ENCODE data around the gene HCCS.

Gene HCCS

GRCh38 chrX:11137543-11138139 is 26.5 kb downstream of the HCCS start:
- Histone ChIP-seq H3K79me1 (ENCODE audit: low read length) (no peaks in the 10 kb centered on the region), H3K23ac (ENCODE audit: low read length) (no peak overlapping the region), H3K4me3 (ENCODE audit: low read depth, low read length) (no peak overlapping the region), H4K8ac (ENCODE audit: low read depth, low read length) (no peak overlapping the region), H4K12ac (ENCODE audit: low read depth, low read length) (no peak overlapping the region), H3K9me3 (ENCODE audit: insufficient read depth, low read depth, low read length) (no peaks in the 10 kb centered on the region), H3K9ac (ENCODE audit: low read length) (no peak overlapping the region), H3K4me1 (ENCODE audit: control insufficient read depth in 1 of 2, insufficient read depth in 2 of 2, low read length in 2 of 2) (no peaks in the 10 kb centered on the region), H3K18ac (ENCODE audit: low read length) (no peak overlapping the region), H2AFZ (ENCODE audit: insufficient read depth, low read length, poor library complexity) (no peak overlapping the region), H3K79me2 (ENCODE audit: control insufficient read depth, insufficient read depth, low read length, poor library complexity) (no peaks in the 10 kb centered on the region), H4K91ac (ENCODE audit: low read depth, low read length) (no peak overlapping the region), H2AK5ac (ENCODE audit: low read length) (no peak overlapping the region), H2BK12ac (ENCODE audit: low read length) (no peak overlapping the region), H3K14ac (ENCODE audit: low read length) (no peak overlapping the region), H2BK120ac (ENCODE audit: insufficient read depth, low read length, poor library complexity) (no peak overlapping the region), H3K27ac (ENCODE audit: low read depth, low read length) (no peak overlapping the region), H3K4me2 (ENCODE audit: low read length) (no peak overlapping the region), H3K27me3 (ENCODE audit: insufficient read depth, low read length) (no peaks in the 10 kb centered on the region), H3K36me3 (ENCODE audit: control insufficient read depth in 1 of 2, insufficient read depth in 2 of 2, low read length in 2 of 2) (no peaks in the 10 kb centered on the region), H2BK5ac (ENCODE audit: low read depth, low read length, poor library complexity) (no peak overlapping the region), H3K4ac (ENCODE audit: low read depth, low read length) (no peak overlapping the region)
- peak in 1 of 2 donors; percentile 85 for DNase-seq
- WGBS (ENCODE audit: extremely low coverage, insufficient coverage, insufficient read length), result no CpG with 5 or more reads among the region's 6 CpGs

GRCh38 chrX:11138498-11139390 is 27.6 kb downstream of the HCCS start:
- no peak overlapping the region for H3K4me3 ChIP-seq (ENCODE audit: low read depth, low read length)
- H3K27me3 ChIP-seq (ENCODE audit: insufficient read depth, low read length), result no peaks in the 10 kb centered on the region
- no peak overlapping the region for H3K9ac ChIP-seq (ENCODE audit: low read length)
- H3K4me1 ChIP-seq (ENCODE audit: control insufficient read depth in 1 of 2, insufficient read depth in 2 of 2, low read length in 2 of 2), result no peaks in the 10 kb centered on the region
- no peaks in the 10 kb centered on the region for H3K36me3 ChIP-seq (ENCODE audit: control insufficient read depth in 1 of 2, insufficient read depth in 2 of 2, low read length in 2 of 2)
- no peak overlapping the region for H3K27ac ChIP-seq (ENCODE audit: low read depth, low read length)
- H3K14ac ChIP-seq (ENCODE audit: low read length), result no peak overlapping the region
- no peaks in the 10 kb centered on the region for H3K9me3 ChIP-seq (ENCODE audit: insufficient read depth, low read depth, low read length)
- H4K91ac ChIP-seq (ENCODE audit: low read depth, low read length), result no peak overlapping the region
- no CpG with 5 or more reads among the region's 56 CpGs for WGBS (ENCODE audit: extremely low coverage, insufficient coverage, insufficient read length)
- no peak overlapping the region for H2BK5ac ChIP-seq (ENCODE audit: low read depth, low read length, poor library complexity)
- no peaks in the 10 kb centered on the region for H3K79me2 ChIP-seq (ENCODE audit: control insufficient read depth, insufficient read depth, low read length, poor library complexity)
- no peak for DNase-seq
- no peak overlapping the region for H3K23ac ChIP-seq (ENCODE audit: low read length)
- no peak overlapping the region for H2AFZ ChIP-seq (ENCODE audit: insufficient read depth, low read length, poor library complexity)
- no peak overlapping the region for H2BK12ac ChIP-seq (ENCODE audit: low read length)
- H3K18ac ChIP-seq (ENCODE audit: low read length), result no peak overlapping the region
- no peaks in the 10 kb centered on the region for H3K79me1 ChIP-seq (ENCODE audit: low read length)
- H4K12ac ChIP-seq (ENCODE audit: low read depth, low read length), result no peak overlapping the region
- no peak overlapping the region for H4K8ac ChIP-seq (ENCODE audit: low read depth, low read length)
- H2AK5ac ChIP-seq (ENCODE audit: low read length), result no peak overlapping the region
- no peak overlapping the region for H3K4ac ChIP-seq (ENCODE audit: low read depth, low read length)
- H2BK120ac ChIP-seq (ENCODE audit: insufficient read depth, low read length, poor library complexity), result no peak overlapping the region
- H3K4me2 ChIP-seq (ENCODE audit: low read length), result no peak overlapping the region

GRCh38 chrX:11143931-11144678 is 33.0 kb downstream of the HCCS start:
- no peak overlapping the region for H4K12ac ChIP-seq (ENCODE audit: low read depth, low read length)
- no peaks in the 10 kb centered on the region for H3K79me2 ChIP-seq (ENCODE audit: control insufficient read depth, insufficient read depth, low read length, poor library complexity)
- DNase-seq, result peak; percentile 33 to 85
- H4K91ac ChIP-seq (ENCODE audit: low read depth, low read length), result no peak overlapping the region
- no peak overlapping the region for H3K9ac ChIP-seq (ENCODE audit: low read length)
- no peak overlapping the region for H3K4me2 ChIP-seq (ENCODE audit: low read length)
- H3K36me3 ChIP-seq (ENCODE audit: control insufficient read depth in 1 of 2, insufficient read depth in 2 of 2, low read length in 2 of 2), result no peaks in the 10 kb centered on the region
- no peak overlapping the region for H3K14ac ChIP-seq (ENCODE audit: low read length)
- no peak overlapping the region for H2AK5ac ChIP-seq (ENCODE audit: low read length)
- no peak overlapping the region for H3K18ac ChIP-seq (ENCODE audit: low read length)
- no peaks in the 10 kb centered on the region for H3K9me3 ChIP-seq (ENCODE audit: insufficient read depth, low read depth, low read length)
- no peak overlapping the region for H3K4ac ChIP-seq (ENCODE audit: low read depth, low read length)
- no peaks in the 10 kb centered on the region for H3K79me1 ChIP-seq (ENCODE audit: low read length)
- H3K4me3 ChIP-seq (ENCODE audit: low read depth, low read length), result no peak overlapping the region
- no peaks in the 10 kb centered on the region for H3K27me3 ChIP-seq (ENCODE audit: insufficient read depth, low read length)
- no peak overlapping the region for H2BK12ac ChIP-seq (ENCODE audit: low read length)
- no peak overlapping the region for H2BK120ac ChIP-seq (ENCODE audit: insufficient read depth, low read length, poor library complexity)
- no peak overlapping the region for H2BK5ac ChIP-seq (ENCODE audit: low read depth, low read length, poor library complexity)
- H3K4me1 ChIP-seq (ENCODE audit: control insufficient read depth in 1 of 2, insufficient read depth in 2 of 2, low read length in 2 of 2), result no peaks in the 10 kb centered on the region
- H2AFZ ChIP-seq (ENCODE audit: insufficient read depth, low read length, poor library complexity), result no peak overlapping the region
- no peak overlapping the region for H3K23ac ChIP-seq (ENCODE audit: low read length)
- H3K27ac ChIP-seq (ENCODE audit: low read depth, low read length), result no peak overlapping the region
- no CpG with 5 or more reads among the region's 20 CpGs for WGBS (ENCODE audit: extremely low coverage, insufficient coverage, insufficient read length)
- H4K8ac ChIP-seq (ENCODE audit: low read depth, low read length), result no peak overlapping the region

GRCh38 chrX:11146411-11146810 is 35.3 kb downstream of the HCCS start:
- no peak overlapping the region for H3K14ac ChIP-seq (ENCODE audit: low read length)
- H3K9ac ChIP-seq (ENCODE audit: low read length), result no peak overlapping the region
- no peaks in the 10 kb centered on the region for H3K4me1 ChIP-seq (ENCODE audit: control insufficient read depth in 1 of 2, insufficient read depth in 2 of 2, low read length in 2 of 2)
- no peaks in the 10 kb centered on the region for H3K79me1 ChIP-seq (ENCODE audit: low read length)
- H3K27ac ChIP-seq (ENCODE audit: low read depth, low read length), result no peak overlapping the region
- no CpG with 5 or more reads among the region's 1 CpG for WGBS (ENCODE audit: extremely low coverage, insufficient coverage, insufficient read length)
- H2BK12ac ChIP-seq (ENCODE audit: low read length), result peak overlapping the region; percentile 20
- H2AFZ ChIP-seq (ENCODE audit: insufficient read depth, low read length, poor library complexity), result no peak overlapping the region
- no peak overlapping the region for H3K23ac ChIP-seq (ENCODE audit: low read length)
- H3K36me3 ChIP-seq (ENCODE audit: control insufficient read depth in 1 of 2, insufficient read depth in 2 of 2, low read length in 2 of 2), result no peaks in the 10 kb centered on the region
- H3K79me2 ChIP-seq (ENCODE audit: control insufficient read depth, insufficient read depth, low read length, poor library complexity), result no peaks in the 10 kb centered on the region
- H3K4me2 ChIP-seq (ENCODE audit: low read length), result no peak overlapping the region
- DNase-seq, result no peak
- no peak overlapping the region for H4K12ac ChIP-seq (ENCODE audit: low read depth, low read length)
- peak overlapping the region; percentile 3 for H4K91ac ChIP-seq (ENCODE audit: low read depth, low read length)
- H2BK5ac ChIP-seq (ENCODE audit: low read depth, low read length, poor library complexity), result no peak overlapping the region
- H2AK5ac ChIP-seq (ENCODE audit: low read length), result no peak overlapping the region
- H4K8ac ChIP-seq (ENCODE audit: low read depth, low read length), result no peak overlapping the region
- no peaks in the 10 kb centered on the region for H3K27me3 ChIP-seq (ENCODE audit: insufficient read depth, low read length)
- no peak overlapping the region for H3K4ac ChIP-seq (ENCODE audit: low read depth, low read length)
- H2BK120ac ChIP-seq (ENCODE audit: insufficient read depth, low read length, poor library complexity), result no peak overlapping the region
- H3K4me3 ChIP-seq (ENCODE audit: low read depth, low read length), result no peak overlapping the region
- no peaks in the 10 kb centered on the region for H3K9me3 ChIP-seq (ENCODE audit: insufficient read depth, low read depth, low read length)
- no peak overlapping the region for H3K18ac ChIP-seq (ENCODE audit: low read length)

Data from trophoblast cell (in vitro differentiated cells and primary cell).